Immature natural killer cell (primary cell): ENCODE results near the gene SLC35A2. TPM values are rescaled to one million over a fixed set of nuclear protein-coding genes. Genes with fewer than 3 reads are reported as not detected.
A peak's percentile ranks its signal among the peaks of the same experiment; 100 is the strongest.

ENCODE experiments used
- DNase-seq, 3 donors: peaks; one replicate each; pipeline ENCODE4 v3.0.0; 2022; ENCODE audit warnings: mixed read lengths in 1 of 3
- H3K27ac Mint-ChIP-seq, 6 donors: one replicate each; pipeline ENCODE4 v1.8.0; 2020; ENCODE audit warnings: mixed read lengths in 6 of 6, mild to moderate bottlenecking in 5 of 6, inconsistent platforms in 4 of 6, moderate library complexity in 3 of 6
- H3K27me3 Mint-ChIP-seq, 3 donors: one replicate each; pipeline ENCODE4 v1.8.0; 2020 to 2021; ENCODE audit warnings: low read depth in 3 of 3, mild to moderate bottlenecking in 3 of 3, mixed read lengths in 3 of 3, moderate library complexity in 3 of 3, inconsistent platforms in 1 of 3
- H3K36me3 Mint-ChIP-seq, 3 donors: one replicate each; pipeline ENCODE4 v1.8.0; 2020; ENCODE audit warnings: mixed read lengths in 3 of 3, inconsistent platforms in 2 of 3, mild to moderate bottlenecking in 2 of 3
- H3K4me1 Mint-ChIP-seq, 2 donors: one replicate each; pipeline ENCODE4 v1.8.0; 2020; ENCODE audit warnings: inconsistent platforms in 2 of 2, mild to moderate bottlenecking in 2 of 2, mixed read lengths in 2 of 2, moderate library complexity in 1 of 2
- H3K4me3 Mint-ChIP-seq, 5 donors: one replicate each; pipeline ENCODE4 v1.8.0; 2020; ENCODE audit warnings: mild to moderate bottlenecking in 5 of 5, mixed read lengths in 5 of 5, inconsistent platforms in 3 of 5, moderate library complexity in 3 of 5
- H3K9me3 Mint-ChIP-seq, 6 donors: one replicate each; pipeline ENCODE4 v1.8.0; 2020; ENCODE audit warnings: mild to moderate bottlenecking in 6 of 6, mixed read lengths in 6 of 6, inconsistent platforms in 4 of 6, moderate library complexity in 3 of 6
- polyA plus RNA-seq, 3 donors: library from polyadenylated mRNA; unstranded; fragments of 300-500 nt; fragmentation: Illumina TruSeq; gene quantifications; one replicate each; pipeline ENCODE4 v1.2.3, GENCODE V29; 2021

SLC35A2 gene
- polyA plus RNA-seq, 3 donors from 2014 or later, result 17.0 to 20.6 (median 20.2) TPM

- H3K36me3 Mint-ChIP-seq, result peaks cover 3 to 22% (median 6%) of the 10 kb centered on the region in 3 donors
Measured at GRCh38 chrX:48919360-48919841, 8.0 kb upstream of the SLC35A2 start.

GRCh38 chrX:48918643-48919340 is 7.3 kb upstream of the SLC35A2 start, which contains the start of gene PIM2:
Gene PIM2, minus strand, starts transcription at chrX:48919024. Its CDS starts 190 bp downstream, at chrX:48918834.
- H3K27ac Mint-ChIP-seq, result peak within 1 kb of the TSS; percentile 87 to 97 (median 90)
- peaks cover 3 to 22% (median 6%) of the 10 kb centered on the region in 3 donors for H3K36me3 Mint-ChIP-seq
- peak within 1 kb of the TSS; percentile 90 to 99 (median 91) for H3K4me3 Mint-ChIP-seq
- DNase-seq, result peak; percentile 91 to 94 (median 93)
- H3K27me3 Mint-ChIP-seq, result peaks cover 13 to 17% (median 16%) of the 10 kb centered on the region in 3 donors
- peaks cover 76 to 77% of the 10 kb centered on the region in 2 donors for H3K4me1 Mint-ChIP-seq
- no peaks in the 10 kb centered on the region for H3K9me3 Mint-ChIP-seq

More at GRCh38 chrX:48919360-48919841, 8.0 kb upstream of the SLC35A2 start:
- DNase-seq, result no peak
- Mint-ChIP-seq H3K9me3 (no peaks in the 10 kb centered on the region), H3K4me3 (peak overlapping the region; percentile 90 to 99 (median 91)), H3K4me1 (peaks cover 76 to 77% of the 10 kb centered on the region in 2 donors), H3K27ac (peak overlapping the region; percentile 87 to 97 (median 90)), H3K27me3 (peaks cover 13 to 17% (median 16%) of the 10 kb centered on the region in 3 donors)

GRCh38 chrX:48918301-48918642 is 6.8 kb upstream of the SLC35A2 start:
- Mint-ChIP-seq H3K27ac (peak overlapping the region; percentile 87 to 97 (median 90)), H3K4me1 (peaks cover 70 to 75% of the 10 kb centered on the region in 2 donors), H3K27me3 (peaks cover 13 to 17% (median 16%) of the 10 kb centered on the region in 3 donors), H3K9me3 (no peaks in the 10 kb centered on the region), H3K36me3 (peaks cover 3 to 26% (median 6%) of the 10 kb centered on the region in 3 donors), H3K4me3 (peak overlapping the region; percentile 90 to 99 (median 91))
- DNase-seq, result no peak

- Mint-ChIP-seq H3K4me3 (peak overlapping the region; percentile 90 to 99 (median 91)), H3K27ac (peak overlapping the region; percentile 87 to 97 (median 90)), H3K9me3 (peaks cover 0 to 2% (median 0%) of the 10 kb centered on the region in 6 donors), H3K4me1 (peaks cover 65 to 66% of the 10 kb centered on the region in 2 donors), H3K36me3 (peaks cover 3 to 26% (median 6%) of the 10 kb centered on the region in 3 donors), H3K27me3 (peaks cover 13 to 18% (median 17%) of the 10 kb centered on the region in 3 donors)
- DNase-seq, result peak; percentile 89 to 93 (median 90)
Measured at GRCh38 chrX:48917139-48918001, 5.9 kb upstream of the SLC35A2 start.

GRCh38 chrX:48914593-48915493 is 3.4 kb upstream of the SLC35A2 start:
- Mint-ChIP-seq H3K36me3 (peaks cover 0 to 22% (median 6%) of the 10 kb centered on the region in 3 donors), H3K4me3 (peak overlapping the region; percentile 5 to 47 (median 30)), H3K9me3 (peaks cover 0 to 2% (median 0%) of the 10 kb centered on the region in 6 donors), H3K27me3 (peaks cover 22 to 36% (median 30%) of the 10 kb centered on the region in 3 donors), H3K27ac (peak overlapping the region in 5 of 6 donors; percentile 30 to 72 (median 62)), H3K4me1 (peaks cover 59 to 61% of the 10 kb centered on the region in 2 donors)
- no peak for DNase-seq

GRCh38 chrX:48913605-48914366 is 2.3 kb upstream of the SLC35A2 start:
- H3K4me1 Mint-ChIP-seq, result peaks cover 52% of the 10 kb centered on the region in 2 donors
- no peak for DNase-seq
- peaks cover 0 to 2% (median 0%) of the 10 kb centered on the region in 6 donors for H3K9me3 Mint-ChIP-seq
- peaks cover 22 to 33% (median 26%) of the 10 kb centered on the region in 3 donors for H3K27me3 Mint-ChIP-seq
- H3K27ac Mint-ChIP-seq, result peak overlapping the region in 4 of 6 donors; percentile 50 to 67 (median 60)
- peak overlapping the region in 2 of 5 donors; percentile 15 to 50 for H3K4me3 Mint-ChIP-seq
- peaks cover 0 to 22% (median 6%) of the 10 kb centered on the region in 3 donors for H3K36me3 Mint-ChIP-seq

- Mint-ChIP-seq H3K4me1 (peaks cover 39 to 42% of the 10 kb centered on the region in 2 donors), H3K4me3 (peak overlapping the region; percentile 89 to 94 (median 93)), H3K36me3 (peaks cover 0 to 14% (median 0%) of the 10 kb centered on the region in 3 donors)
Measured at GRCh38 chrX:48910926-48911411, 477 bp downstream of the SLC35A2 start.

GRCh38 chrX:48909703-48910294 is 1.6 kb downstream of the SLC35A2 start:
- Mint-ChIP-seq H3K27me3 (peaks cover 13 to 27% (median 17%) of the 10 kb centered on the region in 3 donors), H3K9me3 (peaks cover 0 to 2% (median 0%) of the 10 kb centered on the region in 6 donors), H3K27ac (peak overlapping the region in 1 of 6 donors; percentile 96), H3K4me3 (no peak overlapping the region), H3K36me3 (peaks cover 0 to 13% (median 0%) of the 10 kb centered on the region in 3 donors), H3K4me1 (peaks cover 30 to 31% of the 10 kb centered on the region in 2 donors)
- DNase-seq, result no peak

More at GRCh38 chrX:48910926-48911411, 477 bp downstream of the SLC35A2 start:
- H3K27me3 Mint-ChIP-seq, result peaks cover 13 to 27% (median 17%) of the 10 kb centered on the region in 3 donors
- H3K27ac Mint-ChIP-seq, result peak overlapping the region; percentile 93 to 97 (median 96)
- peaks cover 0 to 2% (median 0%) of the 10 kb centered on the region in 6 donors for H3K9me3 Mint-ChIP-seq
- DNase-seq, result no peak

GRCh38 chrX:48908600-48908999 is 2.8 kb downstream of the SLC35A2 start:
- Mint-ChIP-seq H3K9me3 (peaks cover 0 to 2% (median 0%) of the 10 kb centered on the region in 6 donors), H3K4me3 (no peak overlapping the region), H3K36me3 (peaks cover 0 to 2% (median 0%) of the 10 kb centered on the region in 3 donors), H3K27me3 (peaks cover 13 to 27% (median 17%) of the 10 kb centered on the region in 3 donors), H3K4me1 (peaks cover 20 to 21% of the 10 kb centered on the region in 2 donors), H3K27ac (peak overlapping the region in 4 of 6 donors; percentile 5 to 46 (median 30))
- no peak for DNase-seq

- Mint-ChIP-seq H3K27me3 (peaks cover 0 to 7% (median 2%) of the 10 kb centered on the region in 3 donors), H3K9me3 (no peaks in the 10 kb centered on the region), H3K27ac (no peak overlapping the region), H3K4me1 (no peaks in the 10 kb centered on the region), H3K36me3 (no peaks in the 10 kb centered on the region), H3K4me3 (no peak overlapping the region)
- DNase-seq, result no peak
Measured at GRCh38 chrX:48905090-48905790, 6.2 kb downstream of the SLC35A2 start.

- Mint-ChIP-seq H3K36me3 (no peaks in the 10 kb centered on the region), H3K27me3 (peaks cover 0 to 6% (median 4%) of the 10 kb centered on the region in 3 donors), H3K9me3 (no peaks in the 10 kb centered on the region), H3K4me3 (no peak overlapping the region), H3K27ac (no peak overlapping the region), H3K4me1 (no peaks in the 10 kb centered on the region)
- no peak for DNase-seq
Measured at GRCh38 chrX:48904626-48905025, 6.8 kb downstream of the SLC35A2 start.
